Progenitor cell of endocrine pancreas (in vitro differentiated cells): Measurements from ENCODE around the gene ORM2. TPM values are rescaled to one million over a fixed set of nuclear protein-coding genes. Genes with fewer than 3 reads are reported as not detected.

Experiments
- DNase-seq: peaks from one replicate; pipeline ENCODE4 v3.0.0; 2021; ENCODE audit warnings: low spot score; ENCODE audit not compliant: unreplicated experiment
- H3K27ac Mint-ChIP-seq: 2 replicates; pipeline ENCODE4 v1.8.0; 2021; ENCODE audit warnings: mild to moderate bottlenecking, moderate library complexity, mixed read lengths
- H3K27me3 Mint-ChIP-seq: 2 replicates; pipeline ENCODE4 v1.8.0; 2021; ENCODE audit warnings: mixed read lengths
- H3K36me3 Mint-ChIP-seq: 2 replicates; pipeline ENCODE4 v1.8.0; 2022; ENCODE audit warnings: mixed read lengths; ENCODE audit not compliant: insufficient read depth
- H3K4me1 Mint-ChIP-seq: 2 replicates; pipeline ENCODE4 v1.8.0; 2021; ENCODE audit warnings: low read depth, mixed read lengths
- H3K4me3 Mint-ChIP-seq: 2 replicates; pipeline ENCODE4 v1.8.0; 2021; ENCODE audit warnings: low read depth, mild to moderate bottlenecking, moderate library complexity, mixed read lengths
- H3K9me3 Mint-ChIP-seq: 2 replicates; pipeline ENCODE4 v1.8.0; 2021; ENCODE audit warnings: low read depth, mixed read lengths
- CTCF ChIP-seq: fragments of 200-600 bp; sonication (generic); IDR thresholded peaks from one replicate; pipeline ENCODE4 v1.5.0; 2021; ENCODE audit warnings: antibody characterized with exemption, mild to moderate bottlenecking; ENCODE audit not compliant: unreplicated experiment
- total RNA-seq: library from RNA; stranded (reverse); gene quantifications from 2 replicates; pipeline ENCODE4 v1.2.1, GENCODE V29; 2021

Gene ORM2
- total RNA-seq, 1 donor from 2014 or later: 5.4 TPM

GRCh38 chr9:114287001-114287762, 42.5 kb upstream of the ORM2 start:
- no peak for TF ChIP-seq CTCF
- Mint-ChIP-seq H3K9me3 (no peaks in the 10 kb centered on the region), H3K36me3 (peaks cover 18% of the 10 kb centered on the region), H3K4me3 (no peak overlapping the region), H3K27me3 (no peaks in the 10 kb centered on the region), H3K4me1 (peaks cover 1% of the 10 kb centered on the region), H3K27ac (peak overlapping the region; percentile 3)
- DNase-seq: no peak

GRCh38 chr9:114287763-114288192, 41.9 kb upstream of the ORM2 start:
- DNase-seq: no peak
- no peak for TF ChIP-seq CTCF
- Mint-ChIP-seq H3K4me3 (no peak overlapping the region), H3K27ac (peak overlapping the region; percentile 76), H3K27me3 (no peaks in the 10 kb centered on the region), H3K9me3 (no peaks in the 10 kb centered on the region), H3K4me1 (peaks cover 1% of the 10 kb centered on the region), H3K36me3 (peaks cover 24% of the 10 kb centered on the region)

- H3K4me3 Mint-ChIP-seq: no peak overlapping the region
- no peak for TF ChIP-seq CTCF
These were observed 41.2 kb upstream of the ORM2 start for GRCh38 chr9:114288193-114289091.

GRCh38 chr9:114289106-114289505, 40.6 kb upstream of the ORM2 start:
- no peak for DNase-seq
- Mint-ChIP-seq H3K4me3 (no peak overlapping the region), H3K27me3 (no peaks in the 10 kb centered on the region), H3K4me1 (peaks cover 1% of the 10 kb centered on the region), H3K27ac (no peak overlapping the region), H3K36me3 (peaks cover 31% of the 10 kb centered on the region), H3K9me3 (peaks cover 4% of the 10 kb centered on the region)
- no peak for TF ChIP-seq CTCF

More at GRCh38 chr9:114288193-114289091, 41.2 kb upstream of the ORM2 start:
- DNase-seq: no peak
- H3K27me3 Mint-ChIP-seq: no peaks in the 10 kb centered on the region
- peaks cover 1% of the 10 kb centered on the region for H3K4me1 Mint-ChIP-seq
- peaks cover 4% of the 10 kb centered on the region for H3K9me3 Mint-ChIP-seq
- H3K36me3 Mint-ChIP-seq: peaks cover 29% of the 10 kb centered on the region
- H3K27ac Mint-ChIP-seq: peak overlapping the region; percentile 76
